Esophagus squamous epithelium (tissue), 4 donors: ENCODE data around the gene MAOB.

Source experiments
- POLR2A ChIP-seq, 4 donors: fragments of 450-650 bp; IDR thresholded peaks; one replicate each; pipeline ENCODE4 v1.6.1; 2017; ENCODE audit warnings: antibody characterized with exemption in 4 of 4, mild to moderate bottlenecking in 4 of 4, moderate library complexity in 3 of 4
- TF ChIP-seq, protein P1 (sequence below), 6 experiments: fragments of 450-650 bp in 4 of 6; fragments of 200-600 bp in 2 of 6; sonication (generic) in 2 of 6; IDR thresholded peaks; one replicate each; pipeline ENCODE4 v1.5.1; 2016 to 2019; ENCODE audit warnings: antibody characterized with exemption in 6 of 6, mild to moderate bottlenecking in 4 of 6, moderate library complexity in 4 of 6

DNA sequence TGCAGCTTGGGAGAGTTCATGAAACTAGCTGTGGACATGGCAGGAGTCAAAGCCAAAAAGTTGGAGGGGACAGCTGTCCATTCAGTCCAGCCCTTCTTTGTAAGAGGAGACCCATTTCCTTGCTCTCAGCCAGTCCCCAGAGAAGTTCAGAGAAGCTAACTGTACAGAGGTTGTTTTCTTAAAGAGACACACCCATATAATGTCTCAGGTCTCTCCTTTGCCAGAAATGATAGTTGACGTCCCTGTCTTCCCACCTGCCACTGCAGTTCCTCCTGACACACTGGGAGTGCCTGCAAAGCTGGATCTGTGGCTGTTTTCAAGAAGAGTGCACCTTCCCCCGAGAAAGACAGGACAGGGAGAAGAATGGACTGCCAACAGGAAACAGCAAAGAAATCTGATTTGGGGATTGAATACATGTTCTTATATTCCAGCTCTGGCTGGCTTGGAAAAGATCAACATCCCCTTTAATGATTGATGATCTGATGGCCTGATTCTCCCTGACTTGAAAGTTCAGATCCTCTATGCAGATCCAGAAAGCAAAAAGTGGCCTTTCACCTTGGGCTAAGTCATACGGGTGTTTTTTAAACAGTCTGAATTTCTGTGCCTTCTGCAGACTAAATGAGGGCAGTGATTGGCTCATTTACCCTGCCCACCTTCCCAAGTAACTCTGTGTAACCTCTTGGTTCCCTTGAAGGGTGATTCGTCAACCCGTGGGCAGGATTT is 139.0 kb downstream of the MAOB start:
- TF ChIP-seq, protein P1, sequence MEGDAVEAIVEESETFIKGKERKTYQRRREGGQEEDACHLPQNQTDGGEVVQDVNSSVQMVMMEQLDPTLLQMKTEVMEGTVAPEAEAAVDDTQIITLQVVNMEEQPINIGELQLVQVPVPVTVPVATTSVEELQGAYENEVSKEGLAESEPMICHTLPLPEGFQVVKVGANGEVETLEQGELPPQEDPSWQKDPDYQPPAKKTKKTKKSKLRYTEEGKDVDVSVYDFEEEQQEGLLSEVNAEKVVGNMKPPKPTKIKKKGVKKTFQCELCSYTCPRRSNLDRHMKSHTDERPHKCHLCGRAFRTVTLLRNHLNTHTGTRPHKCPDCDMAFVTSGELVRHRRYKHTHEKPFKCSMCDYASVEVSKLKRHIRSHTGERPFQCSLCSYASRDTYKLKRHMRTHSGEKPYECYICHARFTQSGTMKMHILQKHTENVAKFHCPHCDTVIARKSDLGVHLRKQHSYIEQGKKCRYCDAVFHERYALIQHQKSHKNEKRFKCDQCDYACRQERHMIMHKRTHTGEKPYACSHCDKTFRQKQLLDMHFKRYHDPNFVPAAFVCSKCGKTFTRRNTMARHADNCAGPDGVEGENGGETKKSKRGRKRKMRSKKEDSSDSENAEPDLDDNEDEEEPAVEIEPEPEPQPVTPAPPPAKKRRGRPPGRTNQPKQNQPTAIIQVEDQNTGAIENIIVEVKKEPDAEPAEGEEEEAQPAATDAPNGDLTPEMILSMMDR (IDR thresholded peaks at IDR 0.05) = no peak
- no peak for TF ChIP-seq POLR2A (IDR thresholded peaks at IDR 0.05)
